ENCODE measurements around the gene ANKRD34B.
A peak's percentile ranks its signal among the peaks of the same experiment; 100 is the strongest.

The ANKRD34B gene

GRCh38 chr5:80569961-80570786 lies at the start of gene ANKRD34B:
ANKRD34B (minus strand) TSS chr5:80570280; CDS start chr5:80560019, 10,261 bp downstream.
- ATAC-seq (peak; percentile 72), DNase-seq (peak; percentile 38)
- H3K36me3 Mint-ChIP-seq (ENCODE audit: low read depth), result no peaks in the 10 kb centered on the region
- peaks cover 66% of the 10 kb centered on the region for H3K27me3 Mint-ChIP-seq
- H3K4me3 Mint-ChIP-seq, result peak within 1 kb of the TSS; percentile 45
- no peaks in the 10 kb centered on the region for H3K4me1 Mint-ChIP-seq
- H3K27ac Mint-ChIP-seq, result no peak within 1 kb of the TSS
- H3K9me3 Mint-ChIP-seq, result no peaks in the 10 kb centered on the region

- Mint-ChIP-seq H3K4me3 (no peak overlapping the region), H3K27me3 (no peaks in the 10 kb centered on the region), H3K36me3 (ENCODE audit: low read depth) (peaks cover 18% of the 10 kb centered on the region), H3K9me3 (no peaks in the 10 kb centered on the region), H3K4me1 (no peaks in the 10 kb centered on the region), H3K27ac (no peak overlapping the region)
- ATAC-seq, result no peak
- no peak for DNase-seq
Measured at GRCh38 chr5:80619086-80619485, 49.0 kb upstream of the ANKRD34B start.

- no peaks in the 10 kb centered on the region for H3K27me3 Mint-ChIP-seq
- H3K36me3 Mint-ChIP-seq (ENCODE audit: low read depth), result peaks cover 18% of the 10 kb centered on the region
- DNase-seq, result no peak
- H3K27ac Mint-ChIP-seq, result no peak overlapping the region
- H3K4me3 Mint-ChIP-seq, result no peak overlapping the region
- no peaks in the 10 kb centered on the region for H3K4me1 Mint-ChIP-seq
- no peak for ATAC-seq
- no peaks in the 10 kb centered on the region for H3K9me3 Mint-ChIP-seq
Measured at GRCh38 chr5:80618438-80618837, 48.4 kb upstream of the ANKRD34B start.

GRCh38 chr5:80615266-80615914 lies 45.3 kb upstream of the ANKRD34B start:
- Mint-ChIP-seq H3K4me3 (no peak overlapping the region), H3K36me3 (ENCODE audit: low read depth) (peaks cover 3% of the 10 kb centered on the region), H3K9me3 (no peaks in the 10 kb centered on the region), H3K27me3 (no peaks in the 10 kb centered on the region), H3K4me1 (no peaks in the 10 kb centered on the region), H3K27ac (no peak overlapping the region)
- ATAC-seq, result no peak
- no peak for DNase-seq

GRCh38 chr5:80609692-80610091 lies 39.6 kb upstream of the ANKRD34B start:
- H3K27ac Mint-ChIP-seq, result no peak overlapping the region
- H3K4me1 Mint-ChIP-seq, result no peaks in the 10 kb centered on the region
- H3K36me3 Mint-ChIP-seq (ENCODE audit: low read depth), result peaks cover 5% of the 10 kb centered on the region
- ATAC-seq, result no peak
- H3K4me3 Mint-ChIP-seq, result no peak overlapping the region
- no peak for DNase-seq
- peaks cover 4% of the 10 kb centered on the region for H3K9me3 Mint-ChIP-seq
- H3K27me3 Mint-ChIP-seq, result no peaks in the 10 kb centered on the region

- Mint-ChIP-seq H3K4me3 (no peak overlapping the region), H3K27me3 (no peaks in the 10 kb centered on the region), H3K27ac (no peak overlapping the region), H3K4me1 (no peaks in the 10 kb centered on the region), H3K9me3 (peaks cover 4% of the 10 kb centered on the region), H3K36me3 (ENCODE audit: low read depth) (peaks cover 5% of the 10 kb centered on the region)
- DNase-seq (no peak), ATAC-seq (no peak)
Measured at GRCh38 chr5:80608731-80609130, 38.7 kb upstream of the ANKRD34B start.

- Mint-ChIP-seq H3K9me3 (peaks cover 4% of the 10 kb centered on the region), H3K27ac (no peak overlapping the region), H3K27me3 (no peaks in the 10 kb centered on the region), H3K36me3 (ENCODE audit: low read depth) (peaks cover 5% of the 10 kb centered on the region), H3K4me1 (no peaks in the 10 kb centered on the region), H3K4me3 (no peak overlapping the region)
- no peak for ATAC-seq
- no peak for DNase-seq
Measured at GRCh38 chr5:80607832-80608231, 37.8 kb upstream of the ANKRD34B start.

GRCh38 chr5:80607343-80607742 lies 37.3 kb upstream of the ANKRD34B start:
- no peaks in the 10 kb centered on the region for H3K27me3 Mint-ChIP-seq
- H3K4me1 Mint-ChIP-seq, result no peaks in the 10 kb centered on the region
- no peak overlapping the region for H3K4me3 Mint-ChIP-seq
- no peak overlapping the region for H3K27ac Mint-ChIP-seq
- no peak for ATAC-seq
- DNase-seq, result no peak
- H3K36me3 Mint-ChIP-seq (ENCODE audit: low read depth), result peaks cover 5% of the 10 kb centered on the region
- H3K9me3 Mint-ChIP-seq, result peaks cover 4% of the 10 kb centered on the region

- Mint-ChIP-seq H3K4me3 (no peak overlapping the region), H3K36me3 (ENCODE audit: low read depth) (no peaks in the 10 kb centered on the region), H3K27ac (no peak overlapping the region), H3K27me3 (no peaks in the 10 kb centered on the region), H3K9me3 (no peaks in the 10 kb centered on the region), H3K4me1 (no peaks in the 10 kb centered on the region)
- ATAC-seq (peak; percentile 57), DNase-seq (no peak)
Measured at GRCh38 chr5:80600943-80601693, 31.0 kb upstream of the ANKRD34B start.

GRCh38 chr5:80597500-80597899 lies 27.4 kb upstream of the ANKRD34B start:
- Mint-ChIP-seq H3K36me3 (ENCODE audit: low read depth) (no peaks in the 10 kb centered on the region), H3K27me3 (no peaks in the 10 kb centered on the region), H3K9me3 (no peaks in the 10 kb centered on the region), H3K4me1 (no peaks in the 10 kb centered on the region), H3K4me3 (no peak overlapping the region), H3K27ac (no peak overlapping the region)
- no peak for DNase-seq
- ATAC-seq, result no peak

- Mint-ChIP-seq H3K4me3 (no peak overlapping the region), H3K36me3 (ENCODE audit: low read depth) (no peaks in the 10 kb centered on the region), H3K9me3 (no peaks in the 10 kb centered on the region), H3K27me3 (peaks cover 5% of the 10 kb centered on the region), H3K27ac (no peak overlapping the region), H3K4me1 (no peaks in the 10 kb centered on the region)
- ATAC-seq (no peak), DNase-seq (no peak)
Measured at GRCh38 chr5:80594810-80595209, 24.7 kb upstream of the ANKRD34B start.

GRCh38 chr5:80592761-80593160 lies 22.7 kb upstream of the ANKRD34B start:
- Mint-ChIP-seq H3K9me3 (no peaks in the 10 kb centered on the region), H3K4me1 (no peaks in the 10 kb centered on the region), H3K4me3 (no peak overlapping the region), H3K27me3 (peaks cover 5% of the 10 kb centered on the region), H3K36me3 (ENCODE audit: low read depth) (no peaks in the 10 kb centered on the region), H3K27ac (no peak overlapping the region)
- DNase-seq (no peak), ATAC-seq (no peak)

- Mint-ChIP-seq H3K36me3 (ENCODE audit: low read depth) (no peaks in the 10 kb centered on the region), H3K9me3 (no peaks in the 10 kb centered on the region), H3K4me1 (no peaks in the 10 kb centered on the region), H3K4me3 (no peak overlapping the region), H3K27me3 (peaks cover 5% of the 10 kb centered on the region), H3K27ac (no peak overlapping the region)
- DNase-seq (no peak), ATAC-seq (no peak)
Measured at GRCh38 chr5:80592105-80592504, 22.0 kb upstream of the ANKRD34B start.

GRCh38 chr5:80591352-80591751 lies 21.3 kb upstream of the ANKRD34B start:
- H3K27me3 Mint-ChIP-seq, result peaks cover 9% of the 10 kb centered on the region
- H3K27ac Mint-ChIP-seq, result no peak overlapping the region
- no peak for DNase-seq
- H3K4me3 Mint-ChIP-seq, result no peak overlapping the region
- H3K9me3 Mint-ChIP-seq, result no peaks in the 10 kb centered on the region
- no peak for ATAC-seq
- H3K36me3 Mint-ChIP-seq (ENCODE audit: low read depth), result no peaks in the 10 kb centered on the region
- no peaks in the 10 kb centered on the region for H3K4me1 Mint-ChIP-seq

- Mint-ChIP-seq H3K36me3 (ENCODE audit: low read depth) (no peaks in the 10 kb centered on the region), H3K9me3 (no peaks in the 10 kb centered on the region), H3K4me3 (no peak overlapping the region), H3K4me1 (no peaks in the 10 kb centered on the region), H3K27me3 (peaks cover 9% of the 10 kb centered on the region), H3K27ac (no peak overlapping the region)
- ATAC-seq, result no peak
- DNase-seq, result no peak
Measured at GRCh38 chr5:80590766-80591165, 20.7 kb upstream of the ANKRD34B start.
